Measurements from ENCODE around the gene MEGF11.

GRCh38 chr15:65884511-65884910 lies 369.0 kb downstream of the MEGF11 start:
- no peak for TF ChIP-seq CTCF (IDR thresholded peaks at IDR 0.05 in 2 of 3, conservative IDR thresholded peaks at IDR 0.05 in 1 of 3; ENCODE audit: borderline replicate concordance in 1 of 3, insufficient read depth in 1 of 3, low read depth in 2 of 3, low read length in 2 of 3)
- TF ChIP-seq MAX (IDR thresholded peaks at IDR 0.05), result no peak
